ENCODE data around the gene RPS3. TPM values are rescaled to one million over a fixed set of nuclear protein-coding genes. Genes with fewer than 3 reads are reported as not detected.

RPS3 gene
- total RNA-seq, 1 donor from 2014 or later, result 7,110 TPM

- H3K4me3 ChIP-seq (ENCODE audit: low read depth, low read length), result no peak overlapping the region
- DNase-seq (ENCODE audit: low read depth), result peak; percentile 18
- no peaks in the 10 kb centered on the region for H3K27me3 ChIP-seq (ENCODE audit: control insufficient read depth, insufficient read depth, low read length)
- no peak for TF ChIP-seq CTCF (IDR thresholded peaks at IDR 0.05; ENCODE audit: insufficient read depth, low read length, severe bottlenecking)
- no peak for FAIRE-seq
- H3K36me3 ChIP-seq (ENCODE audit: control insufficient read depth, insufficient read depth, low read length), result no peaks in the 10 kb centered on the region
Measured at GRCh38 chr11:75437966-75438659, 38.8 kb downstream of the RPS3 start.

GRCh38 chr11:75439026-75439425, 39.7 kb downstream of the RPS3 start:
- H3K27me3 ChIP-seq (ENCODE audit: control insufficient read depth, insufficient read depth, low read length), result no peaks in the 10 kb centered on the region
- H3K36me3 ChIP-seq (ENCODE audit: control insufficient read depth, insufficient read depth, low read length), result no peaks in the 10 kb centered on the region
- H3K4me3 ChIP-seq (ENCODE audit: low read depth, low read length), result no peak overlapping the region
- FAIRE-seq (no peak), DNase-seq (ENCODE audit: low read depth) (no peak)
- no peak for TF ChIP-seq CTCF (IDR thresholded peaks at IDR 0.05; ENCODE audit: insufficient read depth, low read length, severe bottlenecking)

- no peak for TF ChIP-seq CTCF (IDR thresholded peaks at IDR 0.05; ENCODE audit: insufficient read depth, low read length, severe bottlenecking)
- no peak overlapping the region for H3K4me3 ChIP-seq (ENCODE audit: low read depth, low read length)
- H3K36me3 ChIP-seq (ENCODE audit: control insufficient read depth, insufficient read depth, low read length), result no peaks in the 10 kb centered on the region
- DNase-seq (ENCODE audit: low read depth) (no peak), FAIRE-seq (no peak)
- peaks cover 3% of the 10 kb centered on the region for H3K27me3 ChIP-seq (ENCODE audit: control insufficient read depth, insufficient read depth, low read length)
Measured at GRCh38 chr11:75439495-75440120, 40.3 kb downstream of the RPS3 start.

GRCh38 chr11:75440960-75441803, 41.9 kb downstream of the RPS3 start:
- FAIRE-seq (no peak), DNase-seq (ENCODE audit: low read depth) (no peak)
- no peak for TF ChIP-seq CTCF (IDR thresholded peaks at IDR 0.05; ENCODE audit: insufficient read depth, low read length, severe bottlenecking)
- Histone ChIP-seq H3K27me3 (ENCODE audit: control insufficient read depth, insufficient read depth, low read length) (peaks cover 5% of the 10 kb centered on the region), H3K36me3 (ENCODE audit: control insufficient read depth, insufficient read depth, low read length) (no peaks in the 10 kb centered on the region), H3K4me3 (ENCODE audit: low read depth, low read length) (no peak overlapping the region)

GRCh38 chr11:75441804-75442132, 42.5 kb downstream of the RPS3 start:
- Histone ChIP-seq H3K4me3 (ENCODE audit: low read depth, low read length) (no peak overlapping the region), H3K36me3 (ENCODE audit: control insufficient read depth, insufficient read depth, low read length) (no peaks in the 10 kb centered on the region), H3K27me3 (ENCODE audit: control insufficient read depth, insufficient read depth, low read length) (peaks cover 5% of the 10 kb centered on the region)
- DNase-seq (ENCODE audit: low read depth) (peak; percentile 35), FAIRE-seq (no peak)
- TF ChIP-seq CTCF (IDR thresholded peaks at IDR 0.05; ENCODE audit: insufficient read depth, low read length, severe bottlenecking), result no peak

Data from bronchial epithelial cell (primary cell).